ENCODE data around the gene ADCK2. TPM values are rescaled to one million over a fixed set of nuclear protein-coding genes. Genes with fewer than 3 reads are reported as not detected.
"Not testable (repeated sequence)": the region's sequence is repeated elsewhere in the genome, so short reads cannot be mapped to it uniquely, and the experiment has no call there.

ADCK2 gene
- total RNA-seq, 1 experiment from 2014 or later: 20.6 TPM

GRCh38 chr7:140673774-140674155 is 1.0 kb downstream of the ADCK2 start:
- DNase-seq (ENCODE audit: low read depth): no peak

- no peak for DNase-seq (ENCODE audit: low read depth)
These were observed 1.6 kb downstream of the ADCK2 start for GRCh38 chr7:140674356-140674800.

GRCh38 chr7:140674899-140675701 is 2.4 kb downstream of the ADCK2 start:
- DNase-seq (ENCODE audit: low read depth): peak; percentile 85

GRCh38 chr7:140675726-140676125 is 3.0 kb downstream of the ADCK2 start:
- no peak for DNase-seq (ENCODE audit: low read depth)

- no peak for DNase-seq (ENCODE audit: low read depth)
These were observed 3.6 kb downstream of the ADCK2 start for GRCh38 chr7:140676306-140676705.

- DNase-seq (ENCODE audit: low read depth): not testable (repeated sequence)
These were observed 4.2 kb downstream of the ADCK2 start for GRCh38 chr7:140676956-140677355.

GRCh38 chr7:140677496-140677895 is 4.8 kb downstream of the ADCK2 start:
- DNase-seq (ENCODE audit: low read depth): no peak

GRCh38 chr7:140678081-140678815 is 5.5 kb downstream of the ADCK2 start:
- no peak for DNase-seq (ENCODE audit: low read depth)

GRCh38 chr7:140678816-140679130 is 6.0 kb downstream of the ADCK2 start:
- DNase-seq (ENCODE audit: low read depth): no peak

GRCh38 chr7:140679186-140679585 is 6.4 kb downstream of the ADCK2 start:
- no peak for DNase-seq (ENCODE audit: low read depth)

- no peak for DNase-seq (ENCODE audit: low read depth)
These were observed 8.1 kb downstream of the ADCK2 start for GRCh38 chr7:140680886-140681285.

- no peak for DNase-seq (ENCODE audit: low read depth)
These were observed 9.0 kb downstream of the ADCK2 start for GRCh38 chr7:140681766-140682165.

GRCh38 chr7:140683657-140684056 is 10.9 kb downstream of the ADCK2 start:
- DNase-seq (ENCODE audit: low read depth): no peak

GRCh38 chr7:140684066-140684950 is 11.6 kb downstream of the ADCK2 start:
- DNase-seq (ENCODE audit: low read depth): no peak

- DNase-seq (ENCODE audit: low read depth): no peak
These were observed 12.8 kb downstream of the ADCK2 start for GRCh38 chr7:140685407-140686087.

GRCh38 chr7:140686921-140687320 is 14.2 kb downstream of the ADCK2 start:
- no peak for DNase-seq (ENCODE audit: low read depth)

- DNase-seq (ENCODE audit: low read depth): no peak
These were observed 15.6 kb downstream of the ADCK2 start for GRCh38 chr7:140688341-140688740.

GRCh38 chr7:140689199-140690152 is 16.7 kb downstream of the ADCK2 start:
- no peak for DNase-seq (ENCODE audit: low read depth)

- DNase-seq (ENCODE audit: low read depth): no peak
These were observed 18.8 kb downstream of the ADCK2 start for GRCh38 chr7:140691376-140692045.

- not testable (repeated sequence) for DNase-seq (ENCODE audit: low read depth)
These were observed 21.1 kb downstream of the ADCK2 start for GRCh38 chr7:140693849-140694248.

Measured in LHCN-M2 (cell line).